Stimulated activated CD4-positive, alpha-beta T cell treated with anti-CD3 and anti-CD28 coated beads, Interleukin-2, amount 100 ng/mL, for 24 hours (primary cell): ENCODE results near the gene LCA5L.
A peak's percentile ranks its signal among the peaks of the same experiment; 100 is the strongest.
"Not testable (repeated sequence)": the region's sequence is repeated elsewhere in the genome, so short reads cannot be mapped to it uniquely, and the experiment has no call there.

ENCODE experiments used
- DNase-seq, 2 donors: peaks; one replicate each; pipeline ENCODE4 v3.0.0-alpha.2; 2020

LCA5L gene

DNA sequence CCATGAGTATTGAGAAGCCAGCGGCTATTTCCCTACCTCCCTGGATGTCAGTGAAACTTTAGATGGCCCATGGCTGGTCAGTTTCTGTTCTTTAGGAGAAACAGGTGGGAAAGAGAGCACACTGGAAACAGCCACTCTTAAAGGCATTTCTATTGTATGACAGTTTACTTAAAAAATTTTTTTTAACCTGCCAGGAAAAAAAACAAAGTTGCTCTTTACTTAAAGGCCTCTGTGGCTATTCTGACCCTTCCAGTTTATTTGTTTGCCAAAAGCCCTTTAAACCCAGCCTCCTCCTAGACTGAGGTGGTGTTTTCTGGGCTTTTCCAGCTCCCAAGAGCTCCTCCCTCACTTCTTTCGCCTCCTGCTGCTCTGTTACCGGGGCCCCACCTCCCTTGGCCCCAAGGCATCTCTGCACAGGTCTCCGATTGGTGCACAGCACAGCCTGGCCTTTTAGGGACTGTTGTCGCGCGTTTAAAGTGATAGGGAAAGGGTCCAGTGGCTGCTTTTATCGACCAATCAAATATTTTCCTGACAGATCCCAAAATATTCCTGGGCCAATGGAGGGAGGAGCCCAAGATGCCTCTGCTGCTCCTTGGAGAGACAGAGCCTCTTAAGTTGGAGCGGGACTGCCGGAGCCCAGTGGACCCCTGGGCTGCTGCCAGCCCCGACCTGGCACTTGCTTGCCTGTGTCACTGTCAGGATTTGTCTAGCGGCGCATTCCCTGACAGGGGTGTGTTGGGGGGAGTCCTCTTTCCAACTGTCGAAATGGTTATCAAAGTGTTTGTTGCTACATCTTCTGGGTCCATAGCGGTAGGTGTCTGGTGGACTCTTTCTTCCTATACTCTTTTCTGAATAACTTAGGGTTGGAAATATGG lies 6.0 kb upstream of the LCA5L start, which contains the start of gene SH3BGR:
TSS of gene SH3BGR (plus strand) at position 639 of the 875 bp plus-strand sequence. CDS start at position 766, 127 bp downstream.
- no peak for DNase-seq

DNA sequence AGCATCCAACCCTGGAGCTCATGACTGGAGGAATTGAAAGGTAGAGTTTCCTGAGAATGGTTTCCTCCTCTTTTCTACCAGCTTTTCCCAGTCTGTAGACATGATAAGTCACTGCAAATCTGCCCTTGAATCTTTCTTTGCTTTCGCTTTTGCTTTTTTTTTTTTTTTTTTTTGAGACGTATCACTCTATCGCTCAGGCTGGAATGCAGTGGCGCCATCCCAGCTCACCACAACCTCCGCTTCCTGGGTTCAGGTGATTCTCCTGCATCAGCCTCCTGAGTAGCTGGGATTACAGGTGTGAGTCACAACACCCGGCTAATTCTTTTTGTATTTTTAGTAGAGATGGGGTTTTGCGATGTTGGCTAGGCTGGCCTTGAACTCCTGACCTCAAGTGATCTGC lies 1.7 kb upstream of the LCA5L start:
- DNase-seq: no peak

DNA sequence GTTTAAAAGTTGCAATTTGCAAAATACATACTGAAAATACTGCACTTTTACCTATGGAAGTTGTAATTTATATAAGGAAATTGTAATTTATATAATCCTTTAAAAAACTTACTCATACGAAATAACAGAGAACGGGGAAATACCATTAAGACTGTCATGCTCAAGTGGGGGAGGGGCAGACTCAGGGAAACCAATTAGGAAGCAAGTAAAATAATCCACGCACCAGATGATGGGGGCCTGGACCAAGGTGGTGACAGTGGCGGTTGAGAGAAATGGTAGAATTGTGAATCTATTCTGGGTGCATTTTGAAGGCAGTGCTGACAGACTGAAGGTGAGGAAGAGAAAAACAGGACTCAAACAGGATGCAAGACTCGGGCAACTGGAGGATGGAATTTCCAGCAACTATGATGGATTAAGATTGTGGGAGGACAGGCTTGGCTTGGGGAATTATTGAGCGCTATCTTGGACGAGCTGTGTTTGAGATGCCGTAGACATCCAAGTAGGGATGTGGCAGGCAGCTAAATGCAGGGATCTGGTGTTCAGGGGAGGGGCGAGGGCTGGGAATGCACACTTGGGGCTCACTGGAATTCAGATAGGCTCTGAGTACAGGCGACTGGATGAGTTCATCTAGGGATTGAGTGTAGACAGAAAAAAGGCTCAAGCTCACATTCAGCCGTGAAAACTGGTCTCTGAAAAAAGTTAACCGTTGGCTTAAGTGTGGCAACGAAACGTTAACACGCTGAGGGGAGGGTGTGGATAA lies 977 bp downstream of the LCA5L start:
- no peak for DNase-seq

DNA sequence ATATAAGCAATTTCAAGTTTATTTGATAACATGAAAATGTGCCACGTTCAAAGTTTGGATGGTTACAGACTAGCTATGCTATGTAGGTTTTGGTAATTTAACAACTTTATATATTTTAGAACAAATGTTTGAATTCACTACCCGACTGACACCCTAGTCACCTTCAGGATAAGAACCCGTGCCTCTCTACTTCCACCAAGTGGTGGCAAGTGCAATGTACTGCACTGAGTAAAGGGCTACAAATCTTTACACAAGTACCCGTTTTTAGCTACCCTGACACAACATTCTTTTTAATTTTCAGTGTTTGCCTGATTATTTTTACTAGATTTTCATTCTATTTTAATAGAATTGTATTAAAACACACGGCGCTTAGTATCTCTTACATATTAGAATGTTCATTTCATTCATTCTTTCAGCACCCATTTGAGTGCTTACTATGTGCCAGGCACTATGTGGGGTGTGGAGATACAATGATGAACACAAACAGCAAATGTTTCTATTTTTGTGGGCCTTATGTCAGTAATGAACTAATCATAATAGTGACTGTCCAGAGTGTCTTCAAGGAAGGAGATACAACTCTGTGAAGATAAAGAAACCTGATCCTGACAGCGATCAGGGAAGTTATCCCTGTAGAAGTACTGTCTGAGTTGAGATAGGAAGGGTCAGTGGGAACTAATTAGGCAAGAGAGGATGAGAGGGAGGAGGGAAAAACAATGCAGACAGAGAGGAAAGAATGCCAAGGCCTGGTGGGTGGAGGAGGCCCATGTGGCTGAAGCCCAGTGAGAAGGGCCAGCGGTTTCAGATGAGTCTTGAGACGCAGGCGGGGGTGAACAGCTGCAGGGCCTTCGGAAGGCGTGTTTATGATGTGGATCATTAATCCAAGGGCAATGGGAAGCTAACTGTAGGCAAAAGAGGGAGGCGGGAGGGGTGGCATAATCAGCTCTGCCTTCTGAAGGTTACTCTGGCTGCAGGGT lies 3.8 kb downstream of the LCA5L start:
- DNase-seq: peak in 1 of 2 donors; percentile 27

DNA sequence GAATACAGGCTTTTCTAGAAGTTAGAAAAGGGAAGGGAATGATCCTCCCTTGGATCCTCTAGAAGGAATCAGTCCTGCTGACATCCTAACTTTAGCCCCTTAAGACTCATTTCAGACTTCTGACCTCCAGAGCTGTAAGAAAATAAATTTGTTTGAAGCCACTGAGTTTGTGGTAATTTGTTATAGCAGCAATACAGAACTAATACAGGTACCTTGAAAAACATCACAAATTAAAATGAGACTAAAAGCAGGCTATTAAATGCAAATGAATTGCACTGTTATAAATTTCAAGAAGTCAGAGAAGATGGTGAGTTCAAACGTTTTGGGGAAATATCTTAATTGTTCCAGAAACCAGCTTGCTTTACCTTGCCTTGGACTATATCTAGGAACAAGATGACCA lies 6.3 kb downstream of the LCA5L start:
- no peak for DNase-seq

DNA sequence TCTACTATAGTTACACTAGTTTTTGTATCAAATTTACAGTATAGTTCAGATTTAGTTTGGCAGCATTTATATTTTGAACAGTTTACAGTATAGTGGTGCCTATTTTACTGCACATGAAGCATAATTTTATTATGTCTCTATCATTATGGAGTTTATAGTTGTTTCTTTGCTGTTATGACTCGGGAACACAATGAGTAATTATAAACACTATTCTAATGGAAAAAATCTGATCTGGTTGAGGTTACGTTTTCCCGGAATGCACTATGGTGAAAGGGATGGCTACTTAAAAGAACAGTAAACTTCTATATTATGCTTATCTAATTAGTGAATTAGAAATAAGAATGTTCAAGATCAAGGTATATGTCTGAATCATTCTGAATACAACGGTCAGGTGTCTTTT lies 10.6 kb downstream of the LCA5L start:
- DNase-seq: no peak

DNA sequence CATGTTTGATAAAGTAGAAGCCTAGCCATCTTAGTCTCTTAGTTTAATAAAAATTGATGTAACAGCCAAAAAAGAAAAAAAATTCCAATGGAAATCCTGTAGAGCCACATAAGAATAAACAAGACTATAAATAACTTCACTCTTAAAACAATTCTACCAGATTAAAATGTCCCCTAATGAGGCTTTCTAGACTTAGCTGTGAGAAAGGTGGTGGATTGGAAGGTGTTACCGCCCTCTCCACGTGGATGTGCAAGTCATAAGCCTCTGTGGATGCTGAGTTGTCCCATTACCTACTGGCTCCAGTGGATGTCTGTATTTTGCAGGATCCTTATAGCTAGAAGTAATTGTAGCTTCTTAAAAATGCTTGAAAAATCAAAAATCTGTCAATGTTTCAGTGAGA lies 14.6 kb downstream of the LCA5L start:
- no peak for DNase-seq

DNA sequence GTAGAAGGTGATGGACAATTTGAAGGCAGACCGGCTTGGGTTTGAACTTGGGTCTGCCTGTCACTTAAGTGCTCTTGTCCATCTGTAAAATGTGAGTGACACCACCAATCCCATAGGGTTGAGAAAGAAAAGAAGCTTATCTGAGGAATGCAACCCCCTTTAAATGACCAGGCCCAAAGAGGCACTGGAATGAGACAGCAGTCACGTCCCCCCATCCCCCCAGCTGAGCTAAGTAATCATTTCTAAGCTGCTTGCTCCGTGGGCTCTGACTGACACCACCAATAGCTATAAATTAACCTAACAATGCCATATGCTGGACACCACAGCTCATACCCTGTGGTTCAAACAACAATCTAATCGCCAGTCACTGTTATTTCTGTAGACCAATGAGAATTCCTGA lies 15.1 kb downstream of the LCA5L start:
- no peak for DNase-seq

DNA sequence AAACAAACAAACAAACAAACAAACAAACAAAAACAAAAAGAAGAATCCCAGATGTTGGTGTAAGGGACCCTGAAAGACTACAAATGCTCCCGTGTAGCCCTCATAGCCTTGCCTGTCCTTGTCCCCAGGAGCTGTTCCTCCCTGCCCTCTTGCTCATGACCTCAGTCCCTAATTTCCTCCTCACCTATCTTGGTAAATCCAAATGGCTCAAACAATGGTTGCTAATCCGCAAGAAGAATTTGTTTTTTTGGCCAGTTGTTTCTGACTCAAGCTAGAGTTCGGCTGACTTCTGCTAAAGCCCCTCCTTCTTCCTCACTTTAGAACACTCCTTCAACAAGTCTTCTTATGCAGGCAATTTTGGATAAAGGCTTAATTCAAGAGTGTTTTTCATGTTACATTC lies 15.6 kb downstream of the LCA5L start:
- no peak for DNase-seq

DNA sequence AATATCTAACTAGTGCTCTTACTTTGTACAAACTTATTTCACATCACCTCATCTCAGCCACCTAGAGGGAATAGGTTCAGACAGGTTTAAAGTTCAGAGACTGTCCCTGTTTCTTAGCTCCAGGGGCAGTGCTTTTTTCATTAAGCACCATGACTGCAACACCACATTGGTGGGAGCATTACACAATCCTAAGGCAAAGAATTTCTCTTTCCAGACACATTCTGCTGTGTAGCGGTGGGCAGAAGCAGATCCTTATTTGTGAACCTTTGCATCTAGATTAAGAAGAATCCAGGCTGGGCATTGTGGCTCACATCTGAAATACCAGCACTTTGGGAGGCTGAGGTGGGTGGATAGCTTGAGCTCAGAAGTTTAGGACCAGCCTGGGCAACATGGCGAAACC lies 16.1 kb downstream of the LCA5L start:
- DNase-seq: no peak

DNA sequence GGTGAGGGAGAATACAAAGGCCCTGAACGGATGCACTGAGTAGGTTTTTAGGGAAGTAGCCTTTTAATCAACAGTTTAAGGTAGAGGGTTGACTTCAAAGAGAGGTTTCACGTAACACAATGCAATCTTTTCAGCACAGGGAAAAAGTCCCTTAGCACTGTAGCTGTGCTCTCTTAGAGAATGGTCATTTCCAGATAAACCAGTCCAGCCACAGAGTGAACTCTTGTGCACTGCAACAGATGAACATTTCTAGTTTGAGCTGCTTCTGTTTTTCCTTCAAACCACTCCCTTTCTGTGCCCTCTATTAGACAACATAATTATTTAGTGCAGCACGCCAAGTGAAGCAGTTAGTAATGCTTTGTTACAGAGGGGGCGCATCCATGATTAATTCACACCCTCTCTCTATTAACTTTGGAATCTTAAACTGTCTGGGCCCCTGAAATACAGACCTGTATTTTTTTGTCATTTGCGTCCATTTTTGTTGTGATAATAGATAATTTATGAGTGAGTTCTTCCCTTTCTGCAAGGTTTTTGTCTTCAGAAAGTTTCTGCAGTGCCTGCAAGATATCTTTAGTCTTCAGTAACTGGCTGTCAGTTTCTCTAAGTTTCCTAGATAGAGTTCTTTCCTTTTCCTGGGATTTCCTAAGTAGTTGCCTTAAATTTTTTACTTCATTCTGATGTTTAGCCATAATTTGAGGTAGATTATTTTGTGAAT lies 22.9 kb downstream of the LCA5L start:
- no peak for DNase-seq

DNA sequence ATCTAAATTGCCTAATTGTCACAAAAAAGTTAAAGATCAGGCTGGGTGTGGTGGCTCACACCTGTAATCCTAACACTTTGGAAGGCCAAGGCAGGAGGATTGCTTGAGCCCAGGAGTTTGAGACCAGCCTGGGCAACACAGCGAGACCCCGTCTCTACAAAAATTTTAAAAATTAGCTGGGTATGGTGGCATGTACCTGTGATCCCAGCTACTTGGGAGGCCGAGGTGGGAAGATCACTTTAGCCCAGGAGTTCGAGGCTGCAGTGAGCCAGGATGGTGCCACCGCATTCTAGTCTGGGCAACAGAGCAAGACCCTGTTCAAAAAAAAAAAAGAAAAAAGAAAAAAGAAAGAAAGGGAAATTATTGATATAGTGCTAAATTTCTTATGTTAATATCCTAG lies 26.4 kb downstream of the LCA5L start:
- not testable (repeated sequence) for DNase-seq

DNA sequence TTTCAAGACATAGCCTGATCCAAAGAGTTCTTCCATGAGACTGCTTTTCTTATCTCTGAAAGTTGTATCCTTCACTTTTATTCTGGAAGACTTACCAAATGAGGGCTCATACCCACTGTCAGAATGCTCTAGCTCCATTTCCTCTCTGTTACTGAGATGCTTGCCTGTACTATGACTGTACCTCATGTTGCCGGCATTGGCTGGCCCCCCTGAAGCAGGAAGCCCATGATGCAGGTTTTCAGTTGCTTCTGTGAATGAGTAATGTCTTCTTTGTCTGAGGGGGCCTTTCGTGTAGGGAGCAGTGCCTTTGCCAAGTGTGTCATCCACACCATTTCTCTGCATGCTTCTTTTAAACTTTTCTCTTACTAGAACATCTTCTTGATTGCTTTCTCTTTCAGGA lies 39.5 kb downstream of the LCA5L start:
- no peak for DNase-seq

DNA sequence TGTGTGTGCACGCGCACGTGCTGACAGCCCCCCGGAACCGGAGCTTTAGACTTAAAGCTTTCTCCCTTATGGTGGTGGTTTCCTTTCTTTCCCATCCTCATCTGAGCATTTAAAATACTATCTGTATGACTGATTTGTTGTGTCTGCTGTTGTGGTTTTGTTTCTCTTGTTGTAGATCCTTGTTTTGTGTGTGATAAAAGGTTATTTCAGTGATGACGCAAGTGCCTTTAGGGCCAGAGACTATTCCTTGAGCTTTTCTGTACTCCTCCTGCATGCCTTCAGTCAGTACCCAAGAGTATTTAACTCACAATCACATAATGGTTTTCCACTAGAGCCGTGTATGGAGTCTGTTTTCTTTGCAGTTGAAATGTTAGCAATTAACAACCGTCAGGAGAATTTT lies 45.4 kb downstream of the LCA5L start:
- no peak for DNase-seq

DNA sequence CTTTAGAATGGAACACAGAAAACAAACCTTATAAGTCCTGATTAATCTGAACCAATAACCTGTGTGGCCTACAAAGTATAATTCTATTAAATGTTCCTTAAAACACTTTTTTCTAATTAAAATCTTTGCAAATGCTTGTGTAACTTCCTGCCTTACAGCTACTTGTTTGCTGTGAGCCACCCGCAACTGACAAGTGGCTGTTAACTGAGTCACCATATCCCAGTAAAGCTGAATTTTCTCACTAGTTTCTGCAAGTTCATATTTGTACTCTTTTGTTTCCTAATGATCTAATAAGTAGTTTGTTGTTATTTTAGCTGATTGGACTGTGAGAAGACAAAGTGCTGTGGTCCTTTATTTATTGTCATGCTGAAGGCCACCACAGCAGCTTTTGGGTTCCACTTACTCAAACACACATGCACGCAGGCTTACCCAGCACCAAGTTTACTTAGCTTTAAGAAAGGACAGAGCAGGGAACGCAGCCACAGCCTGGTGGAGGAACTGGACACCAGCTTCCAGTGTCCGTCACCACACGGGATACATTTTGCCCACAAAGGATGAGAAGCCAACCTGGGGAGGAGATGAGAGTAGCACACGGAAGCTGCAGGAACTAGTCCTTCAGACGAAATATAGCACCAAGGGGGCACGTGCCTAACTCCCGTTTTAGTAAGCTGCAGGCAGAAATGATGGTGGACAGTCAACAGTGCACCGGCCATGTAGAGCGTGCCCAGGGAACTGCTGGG lies 47.8 kb downstream of the LCA5L start:
- no peak for DNase-seq

DNA sequence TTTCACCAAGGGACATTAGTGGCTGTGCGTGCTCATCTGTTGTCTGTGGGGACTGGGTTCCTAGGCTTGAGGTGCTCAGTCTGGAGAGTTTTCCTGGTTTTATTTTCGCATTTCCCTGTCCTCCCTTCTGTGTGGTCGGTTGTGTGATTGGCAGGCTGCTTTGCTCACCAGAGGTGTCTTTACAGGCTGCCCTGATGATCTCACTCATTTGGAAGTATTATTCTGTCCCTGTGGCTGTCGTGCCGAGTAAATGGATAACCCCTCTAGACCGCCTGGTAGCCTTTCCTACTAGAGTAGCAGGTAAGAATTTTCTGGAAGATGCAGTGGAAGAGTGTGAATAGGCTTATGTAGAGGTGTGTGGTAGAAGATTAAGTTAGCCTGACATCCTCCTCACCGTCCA lies 52.6 kb downstream of the LCA5L start:
- no peak for DNase-seq

DNA sequence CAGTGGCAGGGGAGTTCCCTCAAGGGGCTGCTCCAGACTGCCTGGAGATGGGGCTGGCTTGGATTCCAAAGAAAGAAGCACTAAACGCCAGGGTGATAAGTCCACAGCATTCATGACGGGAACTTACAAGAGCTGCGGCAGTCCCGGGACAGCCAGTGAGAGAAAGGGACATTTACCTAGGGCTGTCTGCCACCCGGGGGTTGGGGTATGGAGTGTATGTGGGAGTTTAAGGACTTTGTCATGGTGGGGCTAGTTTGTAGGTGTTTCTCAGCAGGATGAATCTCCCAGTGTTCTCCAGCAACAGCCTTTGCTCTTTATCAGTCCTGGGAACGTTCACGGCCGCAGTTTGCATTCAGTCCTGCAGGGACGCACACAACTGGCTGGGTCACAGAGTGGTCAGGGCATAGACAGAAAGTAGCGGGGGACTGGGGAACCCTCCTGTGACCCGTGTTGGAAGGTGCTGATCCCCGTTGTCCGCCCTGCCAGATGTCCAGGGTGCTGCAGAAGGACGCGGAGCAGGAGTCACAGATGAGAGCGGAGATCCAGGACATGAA lies 55.3 kb downstream of the LCA5L start:
- DNase-seq: no peak

DNA sequence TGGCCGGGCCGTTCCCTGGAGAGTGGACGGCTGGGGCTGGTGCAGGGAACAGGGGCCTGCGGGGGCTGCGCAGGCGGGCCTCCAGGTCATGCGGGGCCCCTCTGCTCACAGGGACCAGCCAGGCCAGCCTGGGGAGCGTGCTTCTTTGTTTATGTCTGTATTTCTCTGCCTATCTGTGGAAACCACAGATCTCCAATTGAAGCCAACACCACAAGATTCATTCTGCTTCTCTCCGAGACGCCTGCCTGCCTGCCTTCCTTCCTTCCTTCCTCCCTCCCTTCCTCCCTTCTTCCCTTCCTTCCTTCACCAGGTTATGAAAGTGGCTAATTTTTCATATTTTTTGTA lies 56.8 kb downstream of the LCA5L start:
- DNase-seq: no peak

DNA sequence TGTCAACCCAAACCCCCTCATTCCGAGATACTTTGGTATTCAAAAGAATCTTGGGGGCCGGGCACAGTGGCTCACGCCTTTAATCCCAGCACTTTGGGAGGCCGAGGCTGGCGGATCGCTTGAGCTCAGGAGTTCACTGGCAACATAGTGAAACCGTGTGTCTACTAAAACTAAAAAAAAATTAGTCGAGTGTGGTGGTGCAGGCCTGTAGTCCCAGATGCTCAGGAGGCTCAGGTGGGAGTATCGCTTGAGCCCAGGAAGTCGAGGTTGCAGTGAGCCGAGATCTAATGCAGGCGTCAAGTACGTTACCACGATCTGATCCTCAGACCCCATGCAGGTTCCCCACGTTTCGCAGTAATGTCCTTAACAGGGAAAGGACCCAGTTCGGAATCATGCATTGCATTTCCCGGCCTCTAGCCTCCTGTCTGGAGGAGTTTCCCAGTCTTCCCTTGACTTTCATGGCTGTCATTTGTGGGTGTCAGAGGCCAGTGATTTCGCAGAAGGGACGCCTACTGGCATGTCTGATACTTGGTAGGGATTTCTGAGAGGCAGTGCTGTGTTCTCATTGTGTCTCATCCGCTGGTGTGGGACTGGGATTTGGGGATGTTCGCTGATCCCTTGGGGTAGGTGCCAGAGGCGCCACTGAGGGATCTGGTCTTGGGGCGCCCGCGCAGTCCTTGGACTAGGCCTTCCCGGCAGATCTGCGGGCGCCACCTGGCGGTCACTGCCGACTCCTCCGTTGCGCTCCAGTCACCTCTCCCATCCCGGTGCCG lies 57.4 kb downstream of the LCA5L start:
- peak; percentile 95 to 96 for DNase-seq

DNA sequence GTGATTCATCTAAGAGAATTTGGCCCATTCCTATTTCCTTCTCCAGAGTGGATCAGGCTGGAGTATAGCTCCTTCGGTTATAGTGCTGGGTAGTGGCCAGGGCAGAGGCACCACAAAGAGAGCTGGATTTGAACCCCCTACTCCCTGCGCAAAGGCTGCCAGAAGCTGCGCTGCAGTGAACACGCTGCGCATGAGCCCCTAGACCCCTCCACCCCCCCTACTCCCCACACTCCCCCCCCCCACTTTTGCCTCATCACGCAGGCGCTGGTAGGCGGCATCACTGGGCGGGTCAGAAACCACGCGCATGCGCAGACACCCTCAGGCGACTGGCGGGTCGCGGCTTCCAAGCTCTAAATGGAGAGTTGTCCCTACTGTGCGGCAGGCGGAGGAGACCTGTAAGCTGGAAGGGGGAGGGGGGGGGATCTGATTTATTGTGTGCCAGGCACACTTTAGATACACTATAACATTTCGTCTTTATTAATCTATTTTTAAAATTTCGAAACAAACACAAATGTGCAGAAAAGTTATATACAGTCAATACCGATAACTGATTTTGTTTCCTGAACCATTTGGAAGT lies 58.0 kb downstream of the LCA5L start:
- DNase-seq: peak; percentile 93
